ENCODE data around the gene ZSWIM8. TPM values are rescaled to one million over a fixed set of nuclear protein-coding genes. Genes with fewer than 3 reads are reported as not detected.
"Not testable (repeated sequence)": the region's sequence is repeated elsewhere in the genome, so short reads cannot be mapped to it uniquely, and the experiment has no call there.

The ZSWIM8 gene
- polyA plus RNA-seq, 4 donors: 44.5 to 465 (median 170) TPM

DNA sequence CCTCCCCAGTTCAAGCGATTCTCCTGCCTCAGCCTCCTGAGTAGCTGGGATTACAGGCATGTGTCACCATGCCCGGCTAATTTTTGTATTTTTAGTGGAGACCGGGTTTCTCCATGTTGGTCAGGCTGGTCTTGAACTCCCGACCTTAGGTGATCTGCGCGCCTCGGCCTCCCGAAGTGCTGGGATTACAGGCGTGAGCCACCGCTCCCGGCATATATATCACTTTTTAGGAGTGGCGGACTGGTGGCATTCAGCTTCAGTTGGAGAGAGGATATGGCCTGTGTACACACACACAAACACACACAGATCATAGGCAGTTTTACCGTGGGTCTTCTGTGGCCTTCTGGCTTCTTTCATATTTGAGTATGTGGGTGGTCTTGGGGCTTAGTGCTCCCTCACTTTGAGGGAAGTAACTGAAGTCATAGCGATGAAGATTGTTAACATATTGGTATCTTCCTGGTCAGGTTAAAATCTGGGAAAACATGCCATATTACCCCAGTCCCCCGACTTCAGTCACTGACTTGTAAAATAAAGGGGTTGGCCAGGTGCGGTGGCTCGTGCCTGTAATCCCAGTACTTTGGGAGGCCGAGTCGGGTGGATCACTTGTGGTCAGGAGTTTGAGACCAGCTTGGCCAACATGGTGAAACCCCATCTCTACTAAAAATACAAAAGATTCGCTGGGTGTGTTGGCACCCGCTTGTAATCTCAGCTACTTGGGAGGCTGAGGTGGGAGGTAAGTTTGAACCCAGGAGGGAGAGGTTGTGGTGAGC, 1.8 kb downstream of the ZSWIM8 start:
- DNase-seq; H3K27me3 ChIP-seq (ENCODE audit: control insufficient read depth in 3 of 3, insufficient read depth in 3 of 3, low read length in 3 of 3); H3K9me3 ChIP-seq (ENCODE audit: control insufficient read depth in 2 of 2, insufficient read depth in 1 of 2, low read depth in 1 of 2, low read length in 1 of 2); FAIRE-seq; H3K27ac ChIP-seq (ENCODE audit: low read depth in 1 of 3, low read length in 2 of 3): not testable (repeated sequence)
- WGBS, 3 donors: 85 to 89% (median 86%) methylated on average over 21 of the region's 21 CpGs
- H3K4me1 ChIP-seq (ENCODE audit: control insufficient read depth in 3 of 3, insufficient read depth in 2 of 3, low read depth in 1 of 3, low read length in 2 of 3): peaks cover 2 to 20% (median 11%) of the 10 kb centered on the region in 3 donors
- H3K36me3 ChIP-seq (ENCODE audit: control insufficient read depth in 3 of 3, insufficient read depth in 2 of 3, low read depth in 1 of 3, low read length in 3 of 3): peaks cover 14 to 50% (median 23%) of the 10 kb centered on the region in 3 donors
- H3K4me3 ChIP-seq (ENCODE audit: low read depth in 1 of 3, low read length in 3 of 3): peak overlapping the region in 2 of 3 donors; percentile 87 to 90

DNA sequence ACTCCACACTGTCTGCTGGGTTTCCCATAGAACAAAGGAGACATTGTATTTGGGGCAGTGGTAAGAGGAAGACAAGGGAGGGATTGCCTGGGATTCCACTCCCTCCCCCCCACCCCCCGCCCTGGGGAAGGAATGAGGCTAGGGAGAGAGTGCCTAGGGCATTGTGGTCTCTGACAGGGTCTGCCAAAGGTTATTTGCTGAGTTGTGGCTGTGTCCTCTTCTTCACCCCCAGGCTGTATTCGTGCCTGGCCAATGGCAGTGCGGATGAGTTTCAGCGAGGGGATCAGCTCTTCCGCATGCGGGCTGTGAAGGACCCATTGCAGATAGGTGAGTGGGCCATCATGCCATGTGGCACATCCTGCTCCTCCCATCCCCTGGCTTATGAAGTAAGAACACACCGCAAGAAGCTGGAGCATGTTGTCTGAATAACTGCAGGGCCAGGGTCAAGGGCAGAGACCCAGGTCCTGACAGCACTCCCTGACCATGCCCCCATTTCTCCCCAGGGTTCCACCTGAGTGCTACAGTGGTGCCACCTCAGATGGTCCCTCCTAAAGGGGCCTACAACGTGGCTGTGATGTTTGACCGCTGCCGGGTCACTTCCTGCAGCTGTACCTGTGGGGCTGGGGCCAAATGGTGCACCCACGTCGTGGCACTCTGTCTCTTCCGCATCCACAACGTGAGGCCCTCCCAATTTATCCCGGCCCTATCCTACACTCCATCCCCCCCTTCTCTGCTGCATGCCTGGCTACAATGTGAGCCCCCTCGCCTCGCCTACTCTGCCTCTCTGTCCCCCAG, 3.7 kb downstream of the ZSWIM8 start:
- H3K27me3 ChIP-seq (ENCODE audit: control insufficient read depth in 3 of 3, insufficient read depth in 3 of 3, low read length in 3 of 3): no peaks in the 10 kb centered on the region
- DNase-seq (no peak), FAIRE-seq (no peak)
- H3K27ac ChIP-seq (ENCODE audit: low read depth in 1 of 3, low read length in 2 of 3): no peak overlapping the region
- no peak overlapping the region for H3K4me3 ChIP-seq (ENCODE audit: low read depth in 1 of 3, low read length in 3 of 3)
- no peaks in the 10 kb centered on the region for H3K9me3 ChIP-seq (ENCODE audit: control insufficient read depth in 2 of 2, insufficient read depth in 1 of 2, low read depth in 1 of 2, low read length in 1 of 2)
- H3K36me3 ChIP-seq (ENCODE audit: control insufficient read depth in 3 of 3, insufficient read depth in 2 of 3, low read depth in 1 of 3, low read length in 3 of 3): peaks cover 17 to 68% (median 36%) of the 10 kb centered on the region in 3 donors
- 89 to 91% (median 90%) methylated on average over 17 of the region's 17 CpGs for WGBS, 3 donors
- H3K4me1 ChIP-seq (ENCODE audit: control insufficient read depth in 3 of 3, insufficient read depth in 2 of 3, low read depth in 1 of 3, low read length in 2 of 3): peaks cover 0 to 13% (median 5%) of the 10 kb centered on the region in 3 donors

DNA sequence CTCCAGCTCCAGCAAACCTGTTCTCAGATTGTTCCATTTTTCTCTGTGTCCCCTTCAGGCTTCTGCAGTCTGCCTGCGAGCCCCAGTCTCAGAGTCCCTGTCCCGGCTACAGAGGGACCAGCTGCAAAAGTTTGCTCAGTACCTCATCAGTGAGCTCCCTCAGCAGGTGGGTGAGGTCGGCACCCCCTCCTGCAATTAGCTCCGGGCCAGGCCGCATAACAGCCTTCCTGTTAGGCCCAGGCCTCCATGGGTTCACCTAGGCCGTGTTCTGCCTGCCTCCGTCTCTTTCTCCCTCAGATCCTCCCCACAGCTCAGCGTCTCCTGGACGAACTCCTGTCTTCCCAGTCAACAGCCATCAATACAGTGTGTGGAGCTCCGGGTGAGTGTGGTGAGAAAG, 4.3 kb downstream of the ZSWIM8 start:
- Histone ChIP-seq H3K9me3 (ENCODE audit: control insufficient read depth in 2 of 2, insufficient read depth in 1 of 2, low read depth in 1 of 2, low read length in 1 of 2) (no peaks in the 10 kb centered on the region), H3K36me3 (ENCODE audit: control insufficient read depth in 3 of 3, insufficient read depth in 2 of 3, low read depth in 1 of 3, low read length in 3 of 3) (peaks cover 21 to 74% (median 42%) of the 10 kb centered on the region in 3 donors), H3K27ac (ENCODE audit: low read depth in 1 of 3, low read length in 2 of 3) (no peak overlapping the region), H3K27me3 (ENCODE audit: control insufficient read depth in 3 of 3, insufficient read depth in 3 of 3, low read length in 3 of 3) (no peaks in the 10 kb centered on the region), H3K4me1 (ENCODE audit: control insufficient read depth in 3 of 3, insufficient read depth in 2 of 3, low read depth in 1 of 3, low read length in 2 of 3) (peaks cover 0 to 13% (median 5%) of the 10 kb centered on the region in 3 donors), H3K4me3 (ENCODE audit: low read depth in 1 of 3, low read length in 3 of 3) (no peak overlapping the region)
- WGBS, 3 donors: 89 to 95% (median 91%) methylated on average over 10 of the region's 10 CpGs
- FAIRE-seq (no peak), DNase-seq (no peak)

DNA sequence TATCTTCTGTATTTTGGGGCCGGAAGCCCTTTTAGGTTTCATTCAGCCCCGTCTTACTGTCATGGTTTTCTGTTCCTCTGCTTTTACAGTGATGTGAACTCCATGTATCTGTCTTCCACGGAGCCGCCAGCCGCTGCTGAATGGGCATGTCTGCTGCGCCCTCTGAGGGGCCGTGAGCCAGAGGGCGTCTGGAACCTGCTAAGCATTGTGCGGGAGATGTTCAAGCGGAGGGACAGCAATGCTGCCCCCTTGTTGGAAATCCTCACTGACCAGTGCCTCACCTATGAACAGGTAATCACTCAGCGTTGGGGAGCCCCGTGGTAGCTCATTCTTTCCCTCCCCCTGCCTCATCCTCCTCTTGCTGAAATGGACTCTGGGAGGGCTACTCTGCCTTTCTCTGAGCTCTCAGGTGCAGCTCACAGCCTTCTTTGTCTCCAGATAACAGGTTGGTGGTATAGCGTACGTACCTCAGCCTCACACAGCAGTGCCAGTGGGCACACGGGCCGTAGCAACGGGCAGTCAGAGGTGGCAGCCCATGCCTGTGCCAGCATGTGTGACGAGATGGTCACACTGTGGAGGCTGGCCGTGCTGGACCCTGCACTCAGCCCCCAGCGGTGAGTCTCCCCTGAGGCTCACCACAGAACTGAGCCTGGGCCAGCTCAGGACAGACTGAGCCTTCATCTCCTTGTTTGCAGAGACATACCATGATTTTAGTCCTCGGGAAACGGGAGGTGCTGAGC, 5.7 kb downstream of the ZSWIM8 start:
- DNase-seq: no peak
- H3K27me3 ChIP-seq (ENCODE audit: control insufficient read depth in 3 of 3, insufficient read depth in 3 of 3, low read length in 3 of 3): no peaks in the 10 kb centered on the region
- FAIRE-seq: no peak
- H3K4me1 ChIP-seq (ENCODE audit: control insufficient read depth in 3 of 3, insufficient read depth in 2 of 3, low read depth in 1 of 3, low read length in 2 of 3): peaks cover 0 to 10% (median 5%) of the 10 kb centered on the region in 3 donors
- no peak overlapping the region for H3K4me3 ChIP-seq (ENCODE audit: low read depth in 1 of 3, low read length in 3 of 3)
- peaks cover 21 to 86% (median 46%) of the 10 kb centered on the region in 3 donors for H3K36me3 ChIP-seq (ENCODE audit: control insufficient read depth in 3 of 3, insufficient read depth in 2 of 3, low read depth in 1 of 3, low read length in 3 of 3)
- no peak overlapping the region for H3K27ac ChIP-seq (ENCODE audit: low read depth in 1 of 3, low read length in 2 of 3)
- H3K9me3 ChIP-seq (ENCODE audit: control insufficient read depth in 2 of 2, insufficient read depth in 1 of 2, low read depth in 1 of 2, low read length in 1 of 2): no peaks in the 10 kb centered on the region
- 94 to 95% (median 95%) methylated on average over 22 of the region's 22 CpGs for WGBS, 3 donors

DNA sequence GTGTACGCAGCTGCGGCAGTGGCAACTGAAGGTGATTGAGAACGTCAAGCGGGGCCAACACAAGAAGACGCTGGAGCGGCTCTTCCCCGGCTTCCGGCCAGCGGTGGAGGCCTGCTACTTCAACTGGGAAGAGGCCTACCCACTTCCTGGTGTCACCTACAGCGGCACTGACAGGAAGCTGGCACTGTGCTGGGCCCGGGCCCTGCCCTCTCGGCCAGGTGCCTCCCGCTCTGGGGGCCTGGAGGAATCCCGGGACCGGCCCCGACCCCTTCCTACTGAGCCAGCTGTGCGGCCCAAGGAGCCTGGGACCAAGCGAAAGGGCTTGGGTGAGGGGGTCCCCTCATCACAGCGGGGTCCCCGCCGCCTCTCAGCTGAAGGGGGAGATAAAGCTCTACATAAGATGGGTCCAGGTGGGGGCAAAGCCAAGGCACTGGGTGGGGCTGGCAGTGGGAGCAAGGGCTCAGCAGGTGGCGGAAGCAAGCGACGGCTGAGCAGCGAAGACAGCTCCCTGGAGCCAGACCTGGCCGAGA, 6.5 kb downstream of the ZSWIM8 start:
- WGBS, 3 donors: 92 to 97% (median 95%) methylated on average over 21 to 26 of the region's 26 CpGs
- no peak overlapping the region for H3K4me3 ChIP-seq (ENCODE audit: low read depth in 1 of 3, low read length in 3 of 3)
- H3K9me3 ChIP-seq (ENCODE audit: control insufficient read depth in 2 of 2, insufficient read depth in 1 of 2, low read depth in 1 of 2, low read length in 1 of 2): no peaks in the 10 kb centered on the region
- FAIRE-seq: no peak
- H3K27ac ChIP-seq (ENCODE audit: low read depth in 1 of 3, low read length in 2 of 3): no peak overlapping the region
- no peaks in the 10 kb centered on the region for H3K27me3 ChIP-seq (ENCODE audit: control insufficient read depth in 3 of 3, insufficient read depth in 3 of 3, low read length in 3 of 3)
- no peak for DNase-seq
- H3K36me3 ChIP-seq (ENCODE audit: control insufficient read depth in 3 of 3, insufficient read depth in 2 of 3, low read depth in 1 of 3, low read length in 3 of 3): peaks cover 23 to 92% (median 50%) of the 10 kb centered on the region in 3 donors
- peaks cover 0 to 7% (median 5%) of the 10 kb centered on the region in 3 donors for H3K4me1 ChIP-seq (ENCODE audit: control insufficient read depth in 3 of 3, insufficient read depth in 2 of 3, low read depth in 1 of 3, low read length in 2 of 3)

DNA sequence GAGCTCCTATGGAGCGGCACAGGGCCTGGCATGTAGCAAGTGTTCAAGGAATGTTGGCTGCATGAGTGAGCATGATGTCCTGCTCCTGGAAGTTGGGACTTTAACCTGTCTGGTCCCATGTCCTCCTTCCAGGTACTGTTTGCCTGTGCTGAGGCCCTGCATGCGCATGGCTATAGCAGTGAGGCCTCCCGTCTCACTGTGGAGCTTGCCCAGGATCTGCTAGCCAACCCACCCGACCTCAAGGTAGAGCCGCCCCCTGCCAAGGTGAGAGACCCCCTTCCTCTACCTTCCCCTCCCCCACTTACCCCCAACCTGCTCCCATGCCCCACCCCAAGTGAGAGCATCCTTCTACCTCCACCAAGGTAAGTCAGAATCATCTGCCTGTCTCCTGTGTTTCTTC, 8.1 kb downstream of the ZSWIM8 start:
- H3K27me3 ChIP-seq (ENCODE audit: control insufficient read depth in 3 of 3, insufficient read depth in 3 of 3, low read length in 3 of 3): no peaks in the 10 kb centered on the region
- no peak for FAIRE-seq
- H3K4me1 ChIP-seq (ENCODE audit: control insufficient read depth in 3 of 3, insufficient read depth in 2 of 3, low read depth in 1 of 3, low read length in 2 of 3): no peaks in the 10 kb centered on the region
- DNase-seq: no peak
- H3K27ac ChIP-seq (ENCODE audit: low read depth in 1 of 3, low read length in 2 of 3): no peak overlapping the region
- no peak overlapping the region for H3K4me3 ChIP-seq (ENCODE audit: low read depth in 1 of 3, low read length in 3 of 3)
- H3K36me3 ChIP-seq (ENCODE audit: control insufficient read depth in 3 of 3, insufficient read depth in 2 of 3, low read depth in 1 of 3, low read length in 3 of 3): peaks cover 23 to 94% (median 58%) of the 10 kb centered on the region in 3 donors
- H3K9me3 ChIP-seq (ENCODE audit: control insufficient read depth in 2 of 2, insufficient read depth in 1 of 2, low read depth in 1 of 2, low read length in 1 of 2): no peaks in the 10 kb centered on the region
- WGBS, 3 donors: 92 to 96% (median 94%) methylated on average over 5 of the region's 5 CpGs

DNA sequence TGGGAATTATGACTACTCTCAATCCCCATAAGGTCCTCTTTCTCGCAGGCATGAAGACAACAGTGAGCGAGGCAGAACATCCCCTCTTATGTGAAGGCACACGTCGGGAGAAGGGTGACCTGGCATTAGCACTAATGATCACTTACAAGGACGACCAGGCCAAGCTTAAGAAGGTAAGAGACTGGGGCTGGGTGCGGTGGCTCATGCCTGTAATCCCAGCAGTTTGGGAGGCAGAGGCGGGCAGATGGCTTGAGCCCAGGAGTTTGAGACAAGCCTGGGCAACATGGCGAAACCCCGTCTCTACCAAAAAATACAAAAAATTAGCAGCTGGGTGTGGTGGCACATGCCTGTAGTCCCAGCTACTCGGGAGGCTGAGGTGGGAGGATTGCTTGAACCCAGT, 10.1 kb downstream of the ZSWIM8 start:
- H3K36me3 ChIP-seq (ENCODE audit: control insufficient read depth in 3 of 3, insufficient read depth in 2 of 3, low read depth in 1 of 3, low read length in 3 of 3): peaks cover 28 to 92% (median 57%) of the 10 kb centered on the region in 3 donors
- H3K27ac ChIP-seq (ENCODE audit: low read depth in 1 of 3, low read length in 2 of 3); FAIRE-seq; DNase-seq; H3K27me3 ChIP-seq (ENCODE audit: control insufficient read depth in 3 of 3, insufficient read depth in 3 of 3, low read length in 3 of 3); H3K4me3 ChIP-seq (ENCODE audit: low read depth in 1 of 3, low read length in 3 of 3); H3K4me1 ChIP-seq (ENCODE audit: control insufficient read depth in 3 of 3, insufficient read depth in 2 of 3, low read depth in 1 of 3, low read length in 2 of 3); H3K9me3 ChIP-seq (ENCODE audit: control insufficient read depth in 2 of 2, insufficient read depth in 1 of 2, low read depth in 1 of 2, low read length in 1 of 2): not testable (repeated sequence)
- WGBS, 3 donors: 93 to 94% (median 93%) methylated on average over 10 of the region's 10 CpGs

DNA sequence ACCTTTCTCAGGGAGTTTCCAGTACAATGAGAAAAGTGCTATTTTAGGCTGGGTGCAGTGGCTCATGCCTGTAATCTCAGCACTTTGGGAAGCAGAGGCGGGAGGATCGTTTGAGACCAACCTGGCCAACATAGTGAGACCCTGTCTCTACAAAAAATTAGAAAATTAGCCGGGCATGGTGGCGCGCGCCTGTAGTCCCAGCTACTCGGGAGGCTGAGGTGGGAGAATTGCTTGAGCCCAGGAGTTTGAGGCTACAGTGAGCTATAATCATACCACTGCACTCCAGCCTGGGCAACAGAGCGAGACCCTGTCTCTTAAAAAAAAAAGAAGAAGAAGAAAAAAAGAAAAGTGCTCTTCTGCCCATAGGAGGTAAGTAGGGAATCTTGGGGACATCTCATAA, 10.6 kb downstream of the ZSWIM8 start:
- not testable (repeated sequence) for FAIRE-seq; H3K27me3 ChIP-seq (ENCODE audit: control insufficient read depth in 3 of 3, insufficient read depth in 3 of 3, low read length in 3 of 3); DNase-seq; H3K9me3 ChIP-seq (ENCODE audit: control insufficient read depth in 2 of 2, insufficient read depth in 1 of 2, low read depth in 1 of 2, low read length in 1 of 2); H3K4me3 ChIP-seq (ENCODE audit: low read depth in 1 of 3, low read length in 3 of 3); H3K4me1 ChIP-seq (ENCODE audit: control insufficient read depth in 3 of 3, insufficient read depth in 2 of 3, low read depth in 1 of 3, low read length in 2 of 3); H3K27ac ChIP-seq (ENCODE audit: low read depth in 1 of 3, low read length in 2 of 3)
- WGBS, 3 donors: 97 to 98% (median 97%) methylated on average over 8 of the region's 8 CpGs
- H3K36me3 ChIP-seq (ENCODE audit: control insufficient read depth in 3 of 3, insufficient read depth in 2 of 3, low read depth in 1 of 3, low read length in 3 of 3): peaks cover 28 to 92% (median 59%) of the 10 kb centered on the region in 3 donors

Measured in small intestine (tissue), 7 donors.